Activated CD8-positive, alpha-beta memory T cell treated with anti-CD3 and anti-CD28 coated beads, Interleukin-2, amount 50 U/mL, for 4 hours (primary cell): ENCODE data around the gene ZIC1.

Source experiments
- DNase-seq: peaks from one replicate; pipeline ENCODE4 v3.0.0-alpha.2; 2020

The ZIC1 gene

GRCh38 chr3:147411815-147412241, 2.7 kb downstream of the ZIC1 start:
- DNase-seq, result no peak

GRCh38 chr3:147412261-147412916, 3.2 kb downstream of the ZIC1 start:
- DNase-seq, result no peak

- DNase-seq, result no peak
Measured at GRCh38 chr3:147412917-147413685, 3.9 kb downstream of the ZIC1 start.

GRCh38 chr3:147413686-147414389, 4.7 kb downstream of the ZIC1 start:
- DNase-seq, result no peak

- no peak for DNase-seq
Measured at GRCh38 chr3:147414390-147415138, 5.4 kb downstream of the ZIC1 start.

- no peak for DNase-seq
Measured at GRCh38 chr3:147415286-147415685, 6.1 kb downstream of the ZIC1 start.

GRCh38 chr3:147415874-147416273, 6.7 kb downstream of the ZIC1 start:
- no peak for DNase-seq

GRCh38 chr3:147416931-147417330, 7.8 kb downstream of the ZIC1 start:
- DNase-seq, result no peak

GRCh38 chr3:147417551-147418295, 8.6 kb downstream of the ZIC1 start:
- DNase-seq, result no peak

GRCh38 chr3:147418371-147418781, 9.2 kb downstream of the ZIC1 start:
- DNase-seq, result no peak

- DNase-seq, result no peak
Measured at GRCh38 chr3:147418808-147419701, 9.9 kb downstream of the ZIC1 start.

- no peak for DNase-seq
Measured at GRCh38 chr3:147419781-147420224, 10.6 kb downstream of the ZIC1 start.

- DNase-seq, result no peak
Measured at GRCh38 chr3:147420353-147421183, 11.4 kb downstream of the ZIC1 start.

- no peak for DNase-seq
Measured at GRCh38 chr3:147421184-147421912, 12.2 kb downstream of the ZIC1 start.

GRCh38 chr3:147422196-147422595, 13.0 kb downstream of the ZIC1 start:
- DNase-seq, result no peak

GRCh38 chr3:147422601-147423536, 13.7 kb downstream of the ZIC1 start:
- DNase-seq, result no peak

GRCh38 chr3:147423537-147423797, 14.3 kb downstream of the ZIC1 start:
- no peak for DNase-seq

- DNase-seq, result no peak
Measured at GRCh38 chr3:147423798-147424580, 14.8 kb downstream of the ZIC1 start.
